Left lung (tissue), 10 donors: Measurements from ENCODE around the gene GDI2. TPM values are rescaled to one million over a fixed set of nuclear protein-coding genes. Genes with fewer than 3 reads are reported as not detected.

Experiments used
- ATAC-seq: fragments of 200-7000 bp; cut with Tn5 transposase; one replicate; pipeline ENCODE4 v1.9.1; 2020; ENCODE audit warnings: moderate library complexity
- DNase-seq, 4 donors: peaks; one replicate each; pipeline ENCODE4 v3.0.0-alpha.2; 2013 to 2020
- H3K27ac ChIP-seq, 2 donors: fragments of 200-600 bp; sonication (generic) in 1 of 2; one replicate each; pipeline versions ENCODE4 v1.5.0 to v1.8.0; 2020 to 2021
- H3K27me3 ChIP-seq, 2 donors: fragments of 200-600 bp; sonication (generic) in 1 of 2; one replicate each; pipeline versions ENCODE4 v1.5.0 to v1.8.0; 2020 to 2021
- H3K36me3 ChIP-seq, 2 donors: fragments of 200-600 bp; sonication (generic) in 1 of 2; one replicate each; pipeline versions ENCODE4 v1.5.0 to v1.8.0; 2020 to 2021
- H3K4me1 ChIP-seq, 2 donors: fragments of 200-600 bp; one replicate each; pipeline ENCODE4 v1.8.0; 2021
- H3K4me3 ChIP-seq, 2 donors: fragments of 200-600 bp; sonication (generic) in 1 of 2; one replicate each; pipeline versions ENCODE4 v1.5.0 to v1.8.0; 2020 to 2021; ENCODE audit warnings: mild to moderate bottlenecking in 1 of 2
- H3K9me3 ChIP-seq, 2 donors: fragments of 200-600 bp; sonication (generic) in 1 of 2; one replicate each; pipeline versions ENCODE4 v1.5.0 to v1.8.0; 2020 to 2021
- CTCF ChIP-seq, 2 donors: fragments of 200-600 bp; sonication (generic) in 1 of 2; IDR thresholded peaks; one replicate each; pipeline versions ENCODE4 v1.5.0 to v1.8.0; 2021; ENCODE audit warnings: antibody characterized with exemption in 2 of 2
- intact Hi-C, 2 donors: fragments of 100-400 bp; cut with DNase I; formaldehyde crosslinking; loops; one replicate each; pipeline versions ENCODE4 v1.11.2 to v1.14.2; 2022
- polyA plus RNA-seq, 6 donors: library from polyadenylated mRNA; unstranded; fragments of 120-200 nt; gene quantifications; one replicate each; pipeline ENCODE4 v1.2.1, GENCODE V29; 2013; ENCODE audit not compliant: insufficient read length in 6 of 6
- total RNA-seq, 2 donors: library from RNA; stranded (reverse); fragmentation: NEBNext Ultra II Directional; extraction: Animal tissue kit (Norgen Biotek cat#: 25700); gene quantifications; one replicate each; pipeline ENCODE4 v1.2.1, GENCODE V29; 2021
- donor health status: DM: no; HTN: yes; CAD: no.
- donor health status: DM: no; HTN: no; CAD: no.

The GDI2 gene
- total and polyA plus RNA-seq, 8 donors, result 196 to 304 (median 252) TPM

GRCh38 chr10:5776136-5776880, 36.9 kb downstream of the GDI2 start:
- TF ChIP-seq CTCF (IDR thresholded peaks at IDR 0.05), result no peak
- Histone ChIP-seq H3K9me3 (no peaks in the 10 kb centered on the region), H3K36me3 (peaks cover 0 to 74% of the 10 kb centered on the region in 2 donors), H3K4me1 (peaks cover 13 to 27% of the 10 kb centered on the region in 2 donors), H3K27me3 (no peaks in the 10 kb centered on the region), H3K27ac (peak overlapping the region in 1 of 2 donors; percentile 42), H3K4me3 (no peak overlapping the region)
- ATAC-seq, result no peak
- no peak for DNase-seq
- intact Hi-C loops, result no loop called here

- no peaks in the 10 kb centered on the region for H3K27me3 ChIP-seq
- H3K4me1 ChIP-seq, result peaks cover 13 to 27% of the 10 kb centered on the region in 2 donors
- intact Hi-C loops, result no loop called here
- no peaks in the 10 kb centered on the region for H3K9me3 ChIP-seq
- ATAC-seq (peak; percentile 44), DNase-seq (peak in 2 of 4 donors; percentile 53 to 89)
- peak overlapping the region in 1 of 2 donors; percentile 42 for H3K27ac ChIP-seq
- H3K36me3 ChIP-seq, result peaks cover 0 to 70% of the 10 kb centered on the region in 2 donors
- H3K4me3 ChIP-seq, result no peak overlapping the region
- TF ChIP-seq CTCF (IDR thresholded peaks at IDR 0.05), result no peak
Observed at GRCh38 chr10:5775685-5776084, 37.5 kb downstream of the GDI2 start.

GRCh38 chr10:5774987-5775620, 38.1 kb downstream of the GDI2 start:
- Histone ChIP-seq H3K4me1 (peaks cover 13 to 27% of the 10 kb centered on the region in 2 donors), H3K27ac (no peak overlapping the region), H3K4me3 (no peak overlapping the region), H3K9me3 (no peaks in the 10 kb centered on the region), H3K36me3 (peaks cover 0 to 74% of the 10 kb centered on the region in 2 donors), H3K27me3 (no peaks in the 10 kb centered on the region)
- ATAC-seq, result no peak
- intact Hi-C loops, result no loop called here
- TF ChIP-seq CTCF (IDR thresholded peaks at IDR 0.05), result no peak
- no peak for DNase-seq

GRCh38 chr10:5766189-5766588, 47.0 kb downstream of the GDI2 start:
- Histone ChIP-seq H3K36me3 (peaks cover 0 to 90% of the 10 kb centered on the region in 2 donors), H3K27me3 (no peaks in the 10 kb centered on the region), H3K27ac (no peak overlapping the region), H3K9me3 (no peaks in the 10 kb centered on the region), H3K4me1 (no peaks in the 10 kb centered on the region), H3K4me3 (no peak overlapping the region)
- DNase-seq (no peak), ATAC-seq (no peak)
- intact Hi-C loops, result no loop called here
- TF ChIP-seq CTCF (IDR thresholded peaks at IDR 0.05), result no peak

- no peaks in the 10 kb centered on the region for H3K27me3 ChIP-seq
- intact Hi-C loops, result no loop called here
- H3K4me1 ChIP-seq, result no peaks in the 10 kb centered on the region
- peak; percentile 48 for ATAC-seq
- peaks cover 0 to 95% of the 10 kb centered on the region in 2 donors for H3K36me3 ChIP-seq
- H3K9me3 ChIP-seq, result no peaks in the 10 kb centered on the region
- DNase-seq, result no peak
- no peak for TF ChIP-seq CTCF (IDR thresholded peaks at IDR 0.05)
- no peak overlapping the region for H3K4me3 ChIP-seq
- H3K27ac ChIP-seq, result no peak overlapping the region
Observed at GRCh38 chr10:5765617-5766016, 47.6 kb downstream of the GDI2 start.
